GM21717 (cell line): ENCODE measurements around the gene SLITRK4.
A peak's percentile ranks its signal among the peaks of the same experiment; 100 is the strongest.

Experiments
- ATAC-seq: cut with Tn5 transposase; IDR thresholded peaks from one replicate; pipeline ENCODE4 v1.9.1; 2021; ENCODE audit warnings: mild to moderate bottlenecking, moderate library complexity; ENCODE audit not compliant: unreplicated experiment

SLITRK4 gene, protein sequence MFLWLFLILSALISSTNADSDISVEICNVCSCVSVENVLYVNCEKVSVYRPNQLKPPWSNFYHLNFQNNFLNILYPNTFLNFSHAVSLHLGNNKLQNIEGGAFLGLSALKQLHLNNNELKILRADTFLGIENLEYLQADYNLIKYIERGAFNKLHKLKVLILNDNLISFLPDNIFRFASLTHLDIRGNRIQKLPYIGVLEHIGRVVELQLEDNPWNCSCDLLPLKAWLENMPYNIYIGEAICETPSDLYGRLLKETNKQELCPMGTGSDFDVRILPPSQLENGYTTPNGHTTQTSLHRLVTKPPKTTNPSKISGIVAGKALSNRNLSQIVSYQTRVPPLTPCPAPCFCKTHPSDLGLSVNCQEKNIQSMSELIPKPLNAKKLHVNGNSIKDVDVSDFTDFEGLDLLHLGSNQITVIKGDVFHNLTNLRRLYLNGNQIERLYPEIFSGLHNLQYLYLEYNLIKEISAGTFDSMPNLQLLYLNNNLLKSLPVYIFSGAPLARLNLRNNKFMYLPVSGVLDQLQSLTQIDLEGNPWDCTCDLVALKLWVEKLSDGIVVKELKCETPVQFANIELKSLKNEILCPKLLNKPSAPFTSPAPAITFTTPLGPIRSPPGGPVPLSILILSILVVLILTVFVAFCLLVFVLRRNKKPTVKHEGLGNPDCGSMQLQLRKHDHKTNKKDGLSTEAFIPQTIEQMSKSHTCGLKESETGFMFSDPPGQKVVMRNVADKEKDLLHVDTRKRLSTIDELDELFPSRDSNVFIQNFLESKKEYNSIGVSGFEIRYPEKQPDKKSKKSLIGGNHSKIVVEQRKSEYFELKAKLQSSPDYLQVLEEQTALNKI

DNA sequence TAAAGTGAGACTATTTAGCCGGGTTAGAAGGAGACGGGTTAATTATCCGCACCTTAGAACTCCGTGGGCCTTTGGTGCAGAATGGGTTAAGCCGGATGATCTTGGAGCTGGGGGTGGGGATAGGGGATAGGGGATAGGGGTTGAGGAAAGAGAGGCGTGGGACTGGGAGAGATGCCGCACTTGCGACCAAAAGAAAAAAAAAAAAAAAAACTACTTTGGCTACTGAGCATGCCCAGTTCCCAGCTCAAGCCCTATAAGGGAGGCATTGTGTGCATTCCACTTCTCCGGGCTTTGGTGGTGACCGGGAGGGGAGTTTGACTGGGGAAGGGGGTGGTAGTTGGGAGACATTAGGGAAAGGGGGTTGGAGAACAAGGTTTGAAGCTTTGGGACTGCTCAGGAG lies at the start of gene SLITRK4:
SLITRK4 (minus strand) TSS at position 187 of the 400 bp plus-strand sequence. CDS start 4,993 bp downstream, outside the sequence.
- ATAC-seq: no peak

DNA sequence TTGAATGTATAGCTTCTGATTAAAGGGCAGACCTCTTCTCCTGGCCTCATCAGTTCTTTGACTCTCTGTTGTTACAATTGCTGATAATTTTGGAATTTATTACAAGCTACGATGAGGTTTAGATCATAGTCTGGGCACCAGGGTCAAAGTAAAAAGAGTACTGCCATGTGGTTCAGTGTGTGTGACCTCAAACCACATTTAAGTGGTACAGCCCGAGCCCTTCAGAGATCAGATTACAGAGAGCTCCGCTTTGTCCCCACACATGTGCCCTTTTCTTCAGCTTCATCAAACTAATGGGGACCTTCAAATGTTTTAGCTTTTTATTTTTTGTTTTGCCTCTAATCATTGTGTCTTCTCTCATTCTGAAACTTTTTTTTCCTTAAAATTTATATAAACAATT lies 47.6 kb upstream of the SLITRK4 start:
- no peak for ATAC-seq

DNA sequence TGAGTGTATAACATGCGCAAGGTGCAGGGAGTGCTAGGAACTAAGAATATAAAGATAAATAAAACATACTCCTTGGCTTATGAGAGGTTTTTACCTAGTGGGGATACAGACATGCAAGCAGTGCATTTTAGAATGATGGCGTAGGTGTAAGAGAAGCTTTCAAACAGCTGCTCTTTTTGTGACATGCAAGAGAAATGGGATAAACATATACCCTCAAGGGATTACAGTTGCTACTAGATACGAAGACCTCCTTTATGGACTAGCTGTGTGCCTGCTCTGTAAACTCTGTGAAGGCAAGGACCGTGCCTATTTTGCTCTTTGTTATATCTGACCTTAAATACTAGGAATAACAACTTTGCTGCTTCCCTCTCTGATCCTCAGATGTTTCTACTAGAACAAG lies 39.0 kb upstream of the SLITRK4 start:
- ATAC-seq: no peak

DNA sequence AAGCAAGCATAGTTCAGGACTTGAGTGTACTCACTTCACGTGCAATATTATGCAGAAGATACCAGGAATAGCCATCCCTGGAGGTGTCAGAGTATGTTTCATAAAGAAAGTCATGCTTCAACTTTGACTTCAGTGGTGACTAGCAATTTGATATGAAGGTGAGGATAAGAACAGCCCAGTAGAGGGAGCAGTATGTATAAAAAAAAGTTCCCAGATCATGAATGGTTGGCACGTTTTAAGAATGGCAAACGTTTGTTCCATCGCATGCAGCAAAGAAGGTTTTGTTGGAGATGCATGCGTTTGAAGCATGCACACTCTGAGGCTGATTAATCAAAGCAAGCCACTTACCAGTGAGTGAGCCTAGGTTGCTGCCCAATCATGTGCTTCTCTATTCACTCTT lies 33.5 kb upstream of the SLITRK4 start:
- no peak for ATAC-seq

DNA sequence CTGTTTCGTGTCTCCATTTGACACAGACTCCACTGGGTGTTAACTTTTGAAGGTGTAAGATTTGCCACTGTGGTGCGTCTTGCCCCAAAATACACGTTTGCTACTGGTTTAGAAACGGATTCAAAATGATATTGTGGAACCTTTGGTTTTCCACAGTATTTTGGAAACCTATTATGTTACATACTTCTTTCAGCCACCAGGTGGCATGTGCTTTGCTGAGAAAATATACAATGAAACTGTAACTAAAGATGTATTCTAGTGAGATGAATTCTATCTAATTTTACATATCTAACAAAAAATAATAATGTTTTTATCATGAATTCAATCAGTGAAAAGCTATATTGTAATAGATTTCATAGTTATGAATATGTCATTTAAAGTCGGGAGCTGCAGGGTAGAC lies 28.4 kb upstream of the SLITRK4 start:
- no peak for ATAC-seq

DNA sequence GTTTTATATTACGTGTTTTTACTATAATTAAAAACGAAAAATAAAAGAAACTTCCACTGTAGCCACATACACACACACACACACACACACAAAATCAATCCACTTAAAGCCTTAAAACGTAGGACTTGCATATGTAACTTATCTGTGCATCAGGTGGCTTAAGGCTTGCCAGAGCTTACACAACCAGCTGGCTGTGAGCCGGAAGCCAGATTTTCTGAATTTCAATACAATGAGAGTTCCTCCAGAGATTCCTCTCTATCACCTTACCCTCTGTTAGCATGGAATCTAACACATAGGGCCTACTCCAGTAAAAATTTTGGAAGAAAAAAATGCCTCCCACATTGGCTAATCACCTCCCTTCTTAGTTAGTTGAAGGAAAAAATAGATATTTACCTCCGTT lies 27.9 kb upstream of the SLITRK4 start:
- ATAC-seq: no peak

DNA sequence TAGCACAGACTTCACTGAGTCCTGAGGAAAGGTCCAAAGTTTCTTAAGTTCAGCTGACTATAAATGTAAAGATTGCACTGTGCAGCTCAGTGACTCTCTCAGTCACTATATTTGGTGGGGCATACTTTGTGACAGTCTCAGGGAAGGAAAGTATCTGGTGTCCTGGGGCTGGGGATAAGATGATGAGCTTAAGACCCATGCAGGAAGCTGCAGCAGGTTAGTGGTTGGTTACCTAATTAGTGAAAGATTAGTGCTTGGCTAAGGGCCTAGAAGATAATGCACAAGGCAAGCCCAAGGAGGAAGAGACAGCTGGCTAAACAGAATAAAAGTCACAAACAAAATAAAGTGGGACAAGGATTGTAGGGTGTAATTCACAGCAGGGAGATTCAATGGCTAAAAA lies 25.4 kb upstream of the SLITRK4 start:
- ATAC-seq: no peak

DNA sequence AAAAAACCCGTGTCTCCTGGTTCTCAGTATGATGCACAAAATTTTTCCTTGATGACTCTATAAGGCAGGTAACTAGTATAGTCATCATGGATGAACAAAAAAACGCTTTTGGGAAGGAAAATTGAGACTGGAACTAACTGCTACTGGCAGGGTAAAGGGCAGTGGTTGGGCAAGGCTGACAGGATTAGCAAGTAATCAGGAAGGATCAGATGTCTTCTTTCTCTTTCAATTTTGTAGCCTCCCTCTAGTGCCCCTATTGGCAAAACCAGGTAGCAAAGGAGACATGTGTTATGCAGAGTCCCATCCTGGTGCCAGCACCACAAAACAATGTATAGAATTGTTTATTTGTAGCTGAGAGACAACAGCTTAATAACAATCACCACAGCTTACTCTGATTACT lies 12.8 kb upstream of the SLITRK4 start:
- ATAC-seq: peak; percentile 98

DNA sequence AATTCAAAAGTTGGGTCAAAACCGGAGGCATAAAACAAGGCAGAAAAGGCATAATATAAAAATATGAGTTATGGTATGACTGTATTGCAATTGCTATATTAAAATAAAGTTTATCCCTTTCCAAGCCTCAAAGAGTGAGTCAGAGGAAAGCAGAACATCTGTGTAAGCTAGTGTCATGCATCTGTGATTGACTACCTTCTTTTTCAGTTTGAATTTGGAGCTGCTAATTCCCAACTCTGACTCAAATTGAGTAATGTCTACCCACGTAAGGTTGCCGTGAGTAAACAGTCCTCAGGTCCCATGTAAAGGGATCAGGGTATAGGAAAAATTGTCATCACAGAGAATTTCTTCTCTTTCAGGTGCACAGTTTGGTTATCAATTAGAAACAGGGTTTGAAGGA lies 6.5 kb upstream of the SLITRK4 start:
- no peak for ATAC-seq

DNA sequence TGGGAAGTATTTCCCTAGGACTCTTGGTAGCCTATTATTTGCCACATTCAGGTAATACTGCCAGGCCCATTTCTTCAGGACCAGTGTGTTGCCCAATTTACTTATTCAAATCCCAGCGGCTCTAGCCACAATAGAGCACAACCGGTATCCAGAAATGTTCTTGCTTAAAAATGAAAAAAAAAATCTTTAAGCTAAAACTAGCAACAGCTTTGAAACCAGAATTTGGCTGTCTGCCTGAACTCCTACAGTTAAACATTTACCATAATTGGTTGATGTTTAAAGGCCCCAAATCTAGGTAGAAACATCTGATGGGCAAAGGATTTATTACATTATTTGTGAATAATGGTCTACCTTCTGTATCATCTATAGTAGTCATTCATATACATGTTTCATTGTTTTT lies 930 bp upstream of the SLITRK4 start:
- no peak for ATAC-seq

DNA sequence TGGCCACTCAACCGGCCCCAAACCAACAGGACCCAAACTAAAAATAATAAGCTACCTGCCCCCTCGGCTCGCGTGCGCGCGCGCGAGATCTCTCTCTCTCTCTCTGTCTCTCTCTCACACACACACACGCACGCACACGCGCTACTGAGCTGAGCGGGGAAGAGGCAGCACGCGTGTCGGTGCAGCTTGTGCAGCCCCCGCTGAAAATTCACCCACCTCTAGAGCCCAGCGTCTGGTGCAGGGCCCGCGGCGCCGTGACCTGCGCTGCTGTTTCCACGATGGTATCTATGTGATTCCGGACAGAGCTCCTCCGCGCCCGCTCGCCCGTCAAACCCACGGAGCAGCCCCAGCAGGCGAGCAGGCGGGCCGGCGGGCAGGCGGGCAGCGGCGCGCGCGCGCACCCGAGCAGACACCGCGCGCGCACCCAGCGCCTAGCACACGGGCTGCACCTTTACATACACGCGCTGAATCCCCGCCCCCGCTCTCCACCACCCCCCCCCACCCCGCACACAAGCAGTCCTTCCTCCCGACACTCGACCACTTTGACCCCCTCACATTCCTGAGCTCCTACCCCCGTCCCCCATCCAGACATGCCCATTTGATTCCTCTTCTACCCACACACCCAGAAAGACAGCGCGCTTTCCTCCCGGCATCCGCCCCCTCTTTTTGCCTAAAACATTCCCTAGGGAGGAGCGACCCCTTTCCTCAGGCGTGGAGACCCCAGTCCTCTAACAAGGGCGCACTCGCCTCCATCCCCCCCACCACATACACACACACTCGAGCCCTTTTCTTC lies 1.0 kb downstream of the SLITRK4 start:
- no peak for ATAC-seq

DNA sequence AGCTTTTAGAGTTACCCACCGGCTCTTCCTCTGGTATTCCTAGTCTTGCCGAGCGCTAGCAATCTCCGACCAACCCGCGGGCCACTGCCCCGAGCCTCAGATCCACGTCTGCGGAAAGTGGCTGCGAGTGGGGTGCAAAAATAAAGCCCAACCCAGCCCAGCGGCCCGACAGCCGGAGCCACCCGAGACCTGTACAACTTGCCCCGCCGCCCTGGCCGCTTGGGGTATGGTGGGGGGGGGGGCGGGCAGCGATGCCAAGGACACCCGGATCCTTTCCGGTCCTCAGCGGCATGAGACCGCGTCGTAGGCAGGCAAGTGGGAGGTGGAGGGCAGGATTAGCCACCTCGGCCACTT lies 1.6 kb downstream of the SLITRK4 start:
- no peak for ATAC-seq

DNA sequence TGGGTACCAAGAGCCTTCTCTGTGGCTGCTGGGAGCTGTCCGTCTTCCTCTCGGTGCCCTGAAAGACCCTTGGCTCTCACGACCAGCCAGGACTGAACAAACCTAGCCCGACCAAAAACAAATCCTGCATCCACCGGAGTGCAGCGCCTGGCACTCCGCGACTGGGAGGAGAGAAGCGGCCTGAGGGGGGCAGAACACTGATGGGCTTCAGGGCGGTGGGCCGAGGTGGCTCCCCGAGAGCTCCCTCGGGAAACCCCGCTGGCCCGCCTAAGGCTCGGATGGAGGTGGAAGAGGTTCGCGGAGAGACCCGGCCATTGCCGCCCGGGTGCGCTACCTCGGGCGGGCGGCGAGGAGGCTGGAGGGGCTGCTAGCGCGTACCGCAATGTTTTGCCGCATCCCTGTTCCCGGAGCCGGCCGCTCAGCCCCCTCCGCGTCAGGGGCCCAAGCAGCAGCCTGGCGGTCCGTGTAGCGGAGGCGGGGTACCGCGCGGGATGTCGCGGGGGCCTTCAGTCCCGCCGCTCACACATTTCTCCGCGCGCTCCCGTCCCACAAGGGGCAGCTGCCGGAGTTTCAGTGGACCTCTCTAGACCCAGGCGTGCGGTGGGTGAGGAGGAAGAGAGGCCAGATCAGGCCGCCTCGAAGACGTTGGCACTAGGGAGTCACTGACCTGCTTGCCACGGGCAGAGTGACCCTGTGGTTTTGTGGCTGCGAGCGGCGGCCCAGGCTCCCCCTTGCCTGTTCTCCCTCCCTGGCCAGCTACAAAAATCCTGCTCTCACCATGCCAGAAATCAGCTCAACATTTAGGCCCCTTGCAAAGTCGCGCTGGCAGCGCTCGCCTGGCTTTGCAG lies 2.2 kb downstream of the SLITRK4 start:
- ATAC-seq: no peak

DNA sequence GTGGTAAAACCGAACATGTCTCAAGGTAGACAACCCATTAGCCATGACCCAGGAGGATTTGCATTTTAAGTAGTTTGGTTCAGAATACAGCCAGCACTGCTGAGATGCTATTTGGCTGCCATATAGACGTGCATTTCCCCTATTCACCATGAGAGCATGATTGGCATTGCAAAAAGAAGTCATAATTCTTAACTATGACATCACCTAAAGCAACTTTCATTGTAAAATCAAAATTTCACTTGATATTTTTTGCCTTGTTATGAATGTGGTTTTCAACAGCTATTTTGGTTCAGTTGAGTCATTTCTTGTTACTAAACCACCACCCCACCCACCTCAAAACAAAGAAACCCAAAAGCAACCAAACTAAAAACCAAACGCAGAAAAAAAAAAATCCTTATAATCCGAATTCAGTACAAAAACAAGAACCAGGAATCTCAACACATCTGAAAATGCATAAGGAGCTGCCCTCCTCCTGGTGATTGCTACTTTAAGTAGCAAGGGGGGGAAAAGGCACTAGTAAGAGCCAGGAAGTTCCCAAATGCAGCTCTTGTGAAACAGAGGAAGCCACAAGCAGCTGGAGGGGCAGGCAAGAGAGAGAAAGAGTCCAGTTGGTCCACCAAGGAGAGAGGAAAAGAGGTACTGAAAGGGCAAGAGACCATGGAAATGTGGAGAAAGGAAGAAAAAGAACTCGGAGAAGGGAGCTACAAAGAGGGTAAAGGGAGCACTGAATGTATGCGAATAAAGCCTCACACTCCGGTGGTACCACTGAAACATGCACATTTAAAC lies 3.1 kb downstream of the SLITRK4 start:
- ATAC-seq: no peak

DNA sequence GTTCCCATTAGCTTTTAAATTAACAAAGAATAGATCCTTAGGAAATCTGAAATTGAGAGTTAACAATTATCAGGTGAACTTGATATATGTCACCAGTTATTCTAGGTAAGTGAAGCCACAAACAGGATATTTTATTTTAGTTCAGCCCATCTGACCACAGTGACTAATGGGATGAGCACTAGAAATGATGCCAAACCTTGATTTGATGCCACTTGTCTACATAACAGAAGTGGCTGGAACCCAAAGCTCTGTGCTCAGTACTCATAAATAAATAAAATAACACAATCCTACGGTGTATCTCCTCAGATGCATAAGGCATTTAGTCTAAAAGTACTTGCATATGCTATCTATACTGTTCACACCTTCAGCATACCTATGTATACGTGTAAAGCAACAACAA lies 12.2 kb downstream of the SLITRK4 start:
- ATAC-seq: no peak

DNA sequence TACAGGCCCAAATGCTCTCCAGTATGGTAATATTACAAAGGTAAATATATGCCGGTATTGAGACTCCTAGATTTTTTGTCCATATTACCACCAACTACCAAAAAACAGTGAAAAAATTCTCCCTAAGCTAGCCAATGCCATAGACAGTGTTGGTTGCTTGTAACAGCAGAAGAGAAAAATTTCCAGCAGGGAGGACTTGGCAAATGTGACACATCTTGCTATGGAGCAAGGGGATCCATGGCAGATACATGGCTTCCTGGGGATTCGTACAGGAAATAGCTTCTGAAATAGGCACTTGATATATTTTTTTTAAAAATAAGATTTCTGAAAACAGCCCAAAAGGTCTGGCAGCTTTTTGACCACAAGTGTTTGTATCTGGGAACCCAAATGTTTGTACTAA lies 14.6 kb downstream of the SLITRK4 start:
- ATAC-seq: no peak

DNA sequence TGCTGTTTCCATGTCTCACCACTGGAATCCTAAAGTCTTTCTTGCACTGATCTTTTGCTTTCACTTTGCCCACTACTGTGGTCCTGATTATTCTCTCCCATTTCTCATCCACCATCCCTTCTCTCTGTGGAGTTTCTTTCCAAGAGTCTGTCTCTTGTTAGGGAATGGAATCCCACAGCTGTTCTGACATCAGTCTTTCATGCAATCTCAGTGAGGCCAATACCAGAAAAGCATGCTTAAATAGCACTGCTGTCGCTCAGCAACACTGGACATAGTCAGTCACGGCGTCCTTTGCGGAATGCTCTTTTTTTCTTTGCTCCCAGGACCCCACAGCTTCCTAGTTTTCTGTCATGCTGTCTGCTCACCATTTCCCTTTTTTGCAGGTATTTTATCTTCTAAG lies 20.1 kb downstream of the SLITRK4 start:
- no peak for ATAC-seq

DNA sequence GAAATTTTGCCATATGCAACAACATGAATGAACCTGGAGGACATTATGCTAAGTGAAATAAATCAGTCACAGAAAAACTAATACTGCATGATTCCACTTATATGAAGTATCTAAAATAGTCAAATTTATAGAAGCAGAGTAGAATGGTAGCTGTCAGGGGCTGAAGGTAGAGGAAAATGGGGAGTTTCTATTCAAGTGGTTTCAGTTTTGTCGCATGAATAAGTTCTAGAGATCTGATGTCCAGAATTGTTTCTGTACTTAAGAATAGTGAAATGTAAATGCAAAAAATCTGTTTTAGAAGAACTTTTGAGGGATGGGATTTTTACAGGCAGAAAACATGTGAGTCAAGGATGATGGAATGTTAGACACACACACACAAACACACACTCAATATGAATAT lies 34.1 kb downstream of the SLITRK4 start:
- no peak for ATAC-seq

DNA sequence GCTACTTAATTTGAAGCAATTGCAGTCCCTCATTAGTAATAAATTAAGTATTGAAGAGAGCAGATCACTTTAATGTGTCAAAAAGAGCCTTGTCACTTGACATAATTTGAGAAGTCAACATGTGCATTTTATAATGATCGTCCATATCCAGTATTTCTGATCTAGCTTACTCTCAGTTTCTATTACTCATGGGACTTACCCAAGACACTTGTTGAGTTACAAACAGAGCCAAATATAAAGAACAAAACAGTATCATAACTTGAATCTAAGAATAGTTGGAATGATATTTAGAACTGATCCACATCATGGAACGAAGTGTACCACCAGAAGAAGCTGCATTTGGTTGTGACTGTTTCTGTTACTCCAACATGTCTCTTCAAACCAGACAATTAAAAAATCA lies 54.7 kb downstream of the SLITRK4 start:
- ATAC-seq: no peak

DNA sequence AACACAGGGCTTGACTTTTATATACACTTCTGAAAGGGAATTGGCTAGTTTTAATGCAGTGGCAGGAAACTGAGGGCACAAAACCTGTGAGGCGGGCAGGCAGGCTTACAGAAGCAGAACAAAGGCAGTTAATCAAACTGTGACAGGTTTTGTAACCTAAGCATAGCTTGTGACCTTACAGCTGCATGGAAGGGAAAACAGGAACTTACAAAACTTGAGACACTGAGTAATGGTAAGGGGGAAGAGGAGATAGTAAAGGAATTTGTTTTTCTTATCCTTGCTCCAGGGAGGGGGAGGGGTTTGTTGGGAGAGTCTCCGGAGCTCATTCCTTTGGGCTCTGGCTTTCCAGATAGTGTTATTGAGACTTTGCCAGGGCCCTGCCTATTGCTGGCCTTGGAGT lies 55.6 kb downstream of the SLITRK4 start:
- ATAC-seq: no peak
